ENCODE measurements around the gene GGTLC1. TPM values are rescaled to one million over a fixed set of nuclear protein-coding genes. Genes with fewer than 3 reads are reported as not detected.

GGTLC1 gene
- total and polyA plus RNA-seq, 2 of the 8 experiments (the other 6 are each of a cell fraction or from before 2014, with no cell fraction given), result not detected

- Histone ChIP-seq H3K23me2 (ENCODE audit: low read depth, low read length) (peaks cover 2% of the 10 kb centered on the region; the same call in 1 of the 2 replicates), H3K23ac (ENCODE audit: insufficient read length) (no peak overlapping the region), H3K36me3 (ENCODE audit: control insufficient read depth in 2 of 4, insufficient read depth in 4 of 4, low read length in 3 of 4) (no peaks in the 10 kb centered on the region), H3K4ac (replicated peaks; ENCODE audit: insufficient read length, low read depth, low read length) (no peak overlapping the region), H3K4me1 (replicated peaks in 1 of 4; ENCODE audit: control insufficient read depth in 3 of 4, insufficient read depth in 4 of 4, low read length in 3 of 4) (peaks cover 0 to 2% (median 1%) of the 10 kb centered on the region in 4 experiments; a peak in 2 of 7 replicates), H3K4me3 (ENCODE audit: extremely low read depth in 1 of 4, insufficient read depth in 2 of 4, low read depth in 3 of 4, low read length in 4 of 4) (no peak overlapping the region), H3K56ac (replicated peaks; ENCODE audit: insufficient read length, low read depth, low read length) (no peak overlapping the region), H4K20me1 (replicated peaks in 1 of 2; ENCODE audit: control insufficient read depth in 1 of 2, insufficient read depth in 2 of 2, low read length in 2 of 2) (no peaks in the 10 kb centered on the region), H2AFZ (ENCODE audit: low read length) (no peak overlapping the region), H2BK12ac (ENCODE audit: low read depth, low read length) (no peak overlapping the region), H3K27me3 (replicated peaks in 1 of 4; ENCODE audit: control insufficient read depth in 3 of 4, extremely low read depth in 1 of 4, insufficient read depth in 3 of 4, low read length in 3 of 4) (no peaks in the 10 kb centered on the region; a peak in 1 of 7 replicates), H3K27ac (ENCODE audit: low read depth, low read length) (no peak overlapping the region), H2BK15ac (ENCODE audit: low read length) (no peak overlapping the region), H3K9ac (replicated peaks in 1 of 4; ENCODE audit: extremely low read depth in 1 of 4, low read depth in 3 of 4, low read length in 3 of 4) (no peak overlapping the region), H3K9me3 (ENCODE audit: insufficient read depth in 2 of 2, low read depth in 1 of 2, low read length in 1 of 2) (no peaks in the 10 kb centered on the region), H2BK120ac (replicated peaks; ENCODE audit: low read depth, low read length) (no peak overlapping the region), H4K91ac (replicated peaks; ENCODE audit: insufficient read length, low read length) (no peak overlapping the region), H3K4me2 (ENCODE audit: insufficient read depth in 1 of 2, low read depth in 2 of 2, low read length in 2 of 2) (no peak overlapping the region), H4K8ac (ENCODE audit: extremely low read depth, insufficient read depth, low read length) (no peak overlapping the region), H3K18ac (ENCODE audit: extremely low read depth, low read length) (no peak overlapping the region), H2BK5ac (ENCODE audit: low read depth, low read length) (no peak overlapping the region), H3K79me1 (ENCODE audit: low read depth, low read length) (no peaks in the 10 kb centered on the region), H2AK5ac (ENCODE audit: low read depth, low read length) (no peak overlapping the region), H3K79me2 (ENCODE audit: control insufficient read depth in 1 of 2, insufficient read depth in 2 of 2, low read length in 2 of 2) (no peaks in the 10 kb centered on the region), H4K5ac (ENCODE audit: insufficient read length, low read depth, low read length) (no peak overlapping the region), H2BK20ac (ENCODE audit: low read length) (no peak overlapping the region), H3K14ac (ENCODE audit: insufficient read length) (no peak overlapping the region)
- ChIA-PET POLR2A (ENCODE audit: partially characterized antibody) (no interaction called here), CTCF (ENCODE audit: partially characterized antibody) (interaction anchor here (0.9 to 3.2 kb wide), 3 partner anchors 8 to 74 kb away, joined by 3 to 8 read pairs (median 4); no protein-coding TSS in a partner anchor)
- DNase-seq (ENCODE audit: low read depth in 1 of 2, low spot score in 2 of 2), result peak in 1 of 2 experiments; percentile 32
- WGBS, 2 experiments (ENCODE audit: extremely low coverage in 1 of 2, insufficient coverage in 1 of 2, insufficient read length in 1 of 2, insufficient replicate concordance in 2 of 2, low coverage in 1 of 2, low lambda C conversion rate in 2 of 2, missing lambda C conversion rate in 1 of 2), result 69% methylated on average over 9 of the region's 9 CpGs; no CpG with 5 or more reads in 1 of the 2 experiments
- no peak for FAIRE-seq
- TF ChIP-seq PHF8 (conservative IDR thresholded peaks at IDR 0.05; ENCODE audit: low read depth, low read length) (no peak), CTCF (IDR thresholded peaks at IDR 0.05; ENCODE audit: control extremely low read depth in 1 of 3, insufficient read depth in 1 of 3, low read depth in 1 of 3, low read length in 3 of 3) (no peak), SP2 (IDR thresholded peaks at IDR 0.05; ENCODE audit: low read length) (no peak), TCF12 (IDR thresholded peaks at IDR 0.05; ENCODE audit: low read depth, low read length) (no peak), RAD21 (IDR thresholded peaks at IDR 0.05 in 1 of 2, conservative IDR thresholded peaks at IDR 0.05 in 1 of 2; ENCODE audit: low read depth in 2 of 2, low read length in 2 of 2) (no peak), EP300 (IDR thresholded peaks at IDR 0.05; ENCODE audit: borderline replicate concordance in 1 of 2, low read depth in 2 of 2, low read length in 2 of 2) (no peak), SIN3A (conservative IDR thresholded peaks at IDR 0.05 in 1 of 2, IDR thresholded peaks at IDR 0.05 in 1 of 2; ENCODE audit: low read depth in 1 of 2, low read length in 2 of 2) (no peak), RBBP5 (IDR thresholded peaks at IDR 0.05; ENCODE audit: borderline replicate concordance, low read depth, low read length) (no peak), ZNF274 (IDR thresholded peaks at IDR 0.05; ENCODE audit: borderline replicate concordance, extremely low read depth, low read length) (no peak), TAF7 (optimal IDR thresholded peaks at IDR 0.05; ENCODE audit: borderline replicate concordance, low read depth, low read length) (no peak)
These were observed 13.6 kb downstream of the GGTLC1 start for GRCh38 chr20:23974966-23975365.

All from H1 (cell line).